H9 (cell line): ENCODE results near the gene CRYBG2. TPM values are rescaled to one million over a fixed set of nuclear protein-coding genes. Genes with fewer than 3 reads are reported as not detected.

Source experiments
- DNase-seq: peaks from one replicate; pipeline ENCODE4 v3.0.0-alpha.2; 2017
- H2AFZ ChIP-seq: one replicate; pipeline ENCODE4 v1.6.1; 2013; ENCODE audit warnings: mild to moderate bottlenecking, low read length, control low read depth, moderate library complexity
- H2AK5ac ChIP-seq: 2 replicates; pipeline ENCODE4 v1.6.1; 2013; ENCODE audit warnings: low read length, control low read depth, mixed read lengths; ENCODE audit not compliant: insufficient read length
- H2BK120ac ChIP-seq: one replicate; pipeline ENCODE4 v1.6.1; 2013; ENCODE audit warnings: low read depth, mild to moderate bottlenecking, low read length, control low read depth, inconsistent platforms; ENCODE audit not compliant: poor library complexity, severe bottlenecking
- H2BK12ac ChIP-seq: 2 replicates; pipeline ENCODE4 v1.6.1; 2013; ENCODE audit warnings: low read length, control low read depth, mixed read lengths, low read depth; ENCODE audit not compliant: insufficient read length
- H2BK15ac ChIP-seq: 2 replicates; pipeline ENCODE4 v1.6.1; 2013; ENCODE audit warnings: low read depth, low read length, control low read depth
- H2BK20ac ChIP-seq: one replicate; pipeline ENCODE4 v1.6.1; 2013; ENCODE audit warnings: low read depth, mild to moderate bottlenecking, low read length, control low read depth, inconsistent platforms; ENCODE audit not compliant: poor library complexity, severe bottlenecking
- H2BK5ac ChIP-seq: 2 replicates; pipeline ENCODE4 v1.6.1; 2013; ENCODE audit warnings: low read length, control low read depth, mixed read lengths; ENCODE audit not compliant: insufficient read length
- H3K14ac ChIP-seq: 2 replicates; pipeline ENCODE4 v1.6.1; 2013; ENCODE audit warnings: low read length, control low read depth; ENCODE audit not compliant: insufficient read depth
- H3K18ac ChIP-seq: 2 replicates; pipeline ENCODE4 v1.6.1; 2013; ENCODE audit warnings: low read depth, mild to moderate bottlenecking, mixed read lengths, low read length, control low read depth; ENCODE audit not compliant: insufficient read length
- H3K23ac ChIP-seq: 2 replicates; pipeline ENCODE4 v1.6.1; 2013; ENCODE audit warnings: low read length, control low read depth, mixed read lengths, low read depth; ENCODE audit not compliant: insufficient read length
- H3K23me2 ChIP-seq: 2 replicates; pipeline ENCODE4 v1.6.1; 2013; ENCODE audit warnings: low read depth, mild to moderate bottlenecking, mixed read lengths, low read length, control low read depth; ENCODE audit not compliant: insufficient read length, poor library complexity, severe bottlenecking
- H3K27ac ChIP-seq: 2 replicates; pipeline ENCODE4 v1.5.1; 2013; ENCODE audit warnings: low read length, control low read depth, mixed read lengths, low read depth; ENCODE audit not compliant: insufficient read length
- H3K27me3 ChIP-seq: 2 replicates; pipeline ENCODE4 v1.6.1; 2013; ENCODE audit warnings: low read length, control low read depth, inconsistent platforms; ENCODE audit not compliant: insufficient read depth
- H3K4ac ChIP-seq: 2 replicates; pipeline ENCODE4 v1.6.1; 2013; ENCODE audit warnings: low read depth, mild to moderate bottlenecking, control low read depth, inconsistent platforms, low read length, moderate library complexity
- H3K4me1 ChIP-seq: 2 replicates; pipeline ENCODE4 v1.6.1; 2013; ENCODE audit warnings: low read length, control low read depth, inconsistent platforms; ENCODE audit not compliant: insufficient read depth
- H3K4me2 ChIP-seq: 2 replicates; pipeline ENCODE4 v1.6.1; 2013; ENCODE audit warnings: low read length, control low read depth, mixed read lengths; ENCODE audit not compliant: insufficient read length, insufficient read depth
- H3K56ac ChIP-seq: 2 replicates; pipeline ENCODE4 v1.6.1; 2013; ENCODE audit warnings: low read depth, mild to moderate bottlenecking, mixed read lengths, low read length, control low read depth; ENCODE audit not compliant: insufficient read length
- H3K79me1 ChIP-seq: 2 replicates; pipeline ENCODE4 v1.6.1; 2013; ENCODE audit warnings: low read depth, mild to moderate bottlenecking, moderate library complexity, low read length, control low read depth, inconsistent platforms; ENCODE audit not compliant: insufficient read depth, poor library complexity, severe bottlenecking
- H3K79me2 ChIP-seq: 2 replicates; pipeline ENCODE4 v1.6.1; 2013; ENCODE audit warnings: low read length, control low read depth, inconsistent platforms; ENCODE audit not compliant: insufficient read depth
- H3K9ac ChIP-seq: 2 replicates; pipeline ENCODE4 v1.6.1; 2013; ENCODE audit warnings: low read length, control low read depth, mixed read lengths; ENCODE audit not compliant: insufficient read length; ENCODE audit errors: extremely low read depth
- H3K9me3 ChIP-seq: one replicate; pipeline ENCODE4 v1.6.1; 2013; ENCODE audit warnings: low read depth, low read length, inconsistent platforms; ENCODE audit not compliant: control insufficient read depth
- H3T11ph ChIP-seq: one replicate; pipeline ENCODE4 v1.6.1; 2013; ENCODE audit warnings: mild to moderate bottlenecking, low read length, control low read depth, inconsistent platforms
- H4K20me1 ChIP-seq: one replicate; pipeline ENCODE4 v1.6.1; 2013; ENCODE audit not compliant: control insufficient read depth, insufficient read length, insufficient read depth
- H4K5ac ChIP-seq: 2 replicates; pipeline ENCODE4 v1.6.1; 2013; ENCODE audit warnings: low read depth, mild to moderate bottlenecking, mixed read lengths, low read length, control low read depth; ENCODE audit not compliant: insufficient read length
- H4K8ac ChIP-seq: replicated peaks from 2 replicates; pipeline ENCODE4 v1.6.1; 2013; ENCODE audit warnings: low read length, control low read depth, mixed read lengths, low read depth; ENCODE audit not compliant: insufficient read length
- H4K91ac ChIP-seq: 2 replicates; pipeline ENCODE4 v1.6.1; 2013; ENCODE audit warnings: low read depth, mild to moderate bottlenecking, moderate library complexity, mixed read lengths, low read length, control low read depth; ENCODE audit not compliant: insufficient read length
- H3K27ac Mint-ChIP-seq, 3 experiments: 2 replicates in 2 of 3; 3 replicates in 1 of 3; pipeline ENCODE4 v1.8.0; 2020 to 2021; ENCODE audit warnings: mixed read lengths in 3 of 3, mild to moderate bottlenecking in 1 of 3, moderate library complexity in 1 of 3
- H3K27me3 Mint-ChIP-seq: 2 replicates; pipeline ENCODE4 v1.8.0; 2021; ENCODE audit warnings: low read depth, mild to moderate bottlenecking, moderate library complexity, mixed read lengths
- H3K36me3 Mint-ChIP-seq, 3 experiments: 2 replicates in 2 of 3; 3 replicates in 1 of 3; pipeline ENCODE4 v1.8.0; 2020 to 2021; ENCODE audit warnings: low read depth in 3 of 3, mixed read lengths in 3 of 3; ENCODE audit not compliant: insufficient read depth in 1 of 3
- H3K4me1 Mint-ChIP-seq, 2 experiments: 2 replicates each; pipeline ENCODE4 v1.8.0; 2020; ENCODE audit warnings: mixed read lengths in 2 of 2
- H3K4me3 Mint-ChIP-seq, 2 experiments: 2 replicates in 1 of 2; 3 replicates in 1 of 2; pipeline ENCODE4 v1.8.0; 2020 to 2021; ENCODE audit warnings: mild to moderate bottlenecking in 2 of 2, mixed read lengths in 2 of 2, moderate library complexity in 1 of 2
- H3K9me3 Mint-ChIP-seq, 2 experiments: 2 replicates in 1 of 2; 3 replicates in 1 of 2; pipeline ENCODE4 v1.8.0; 2020; ENCODE audit warnings: mild to moderate bottlenecking in 2 of 2, mixed read lengths in 2 of 2, moderate library complexity in 1 of 2
- WGBS: extraction: QIAGEN DNeasy Blood & Tissue Kit; methylation state at CpG from one replicate; pipeline ENCODE4 v1.1.7; 2013; ENCODE audit warnings: missing lambda C conversion rate, low lambda C conversion rate, mixed read lengths; ENCODE audit not compliant: insufficient read length; ENCODE audit errors: extremely low coverage; 5-methylcytosine and 5-hydroxymethylcytosine counted together
- total RNA-seq: library from RNA; stranded (reverse); gene quantifications from 2 replicates; pipeline ENCODE4 v1.2.1, GENCODE V29; 2021
- TF ChIP-seq, protein P1 (sequence below): fragments of 200-600 bp; sonication (generic); conservative IDR thresholded peaks from 3 replicates; pipeline ENCODE4 v1.8.0; 2021; ENCODE audit warnings: antibody characterized with exemption, mild to moderate bottlenecking

CRYBG2 gene
- total RNA-seq, 1 experiment from 2014 or later: 12.8 TPM

DNA sequence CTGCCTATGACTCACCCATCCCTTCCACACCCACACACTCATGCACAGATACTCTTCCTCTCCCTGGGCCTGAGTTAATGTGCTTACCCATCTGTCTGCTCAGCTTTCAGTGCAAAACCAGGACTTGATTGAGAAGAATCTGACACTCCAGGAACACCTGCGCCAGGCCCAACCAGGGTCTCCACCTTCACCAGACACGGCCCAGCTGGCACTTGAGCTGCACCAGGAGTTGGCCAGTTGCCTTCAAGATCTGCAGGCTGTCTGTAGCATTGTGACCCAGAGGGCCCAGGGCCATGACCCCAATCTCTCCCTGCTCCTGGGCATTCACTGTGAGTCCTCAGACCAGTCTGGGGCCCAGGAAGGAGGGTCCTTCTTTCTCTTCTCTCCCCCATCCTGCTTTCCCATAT, 77.5 kb downstream of the CRYBG2 start:
- H2AFZ ChIP-seq: no peak overlapping the region
- no peaks in the 10 kb centered on the region for H4K20me1 ChIP-seq
- no peak overlapping the region for H4K8ac ChIP-seq
- no peak overlapping the region for H3K4me2 ChIP-seq
- H2BK5ac ChIP-seq: no peak overlapping the region
- H3K79me2 ChIP-seq: no peaks in the 10 kb centered on the region
- H2BK120ac ChIP-seq: no peak overlapping the region
- no peaks in the 10 kb centered on the region for H3K9me3 ChIP-seq
- Mint-ChIP-seq H3K27me3 (no peaks in the 10 kb centered on the region; the same call in 1 of the 2 replicates), H3K27ac (no peak overlapping the region; a peak in 1 of 7 replicates), H3K4me1 (peaks cover 37 to 40% of the 10 kb centered on the region in 2 experiments), H3K36me3 (peaks cover 57 to 71% (median 68%) of the 10 kb centered on the region in 3 experiments), H3K9me3 (no peaks in the 10 kb centered on the region), H3K4me3 (no peak overlapping the region)
- H2BK20ac ChIP-seq: no peak overlapping the region
- no peaks in the 10 kb centered on the region for H3K79me1 ChIP-seq
- no peak overlapping the region for H2AK5ac ChIP-seq
- H3T11ph ChIP-seq: no peak overlapping the region
- no peak overlapping the region for H3K9ac ChIP-seq
- H2BK12ac ChIP-seq: no peak overlapping the region
- no peaks in the 10 kb centered on the region for H3K27me3 ChIP-seq
- H3K4ac ChIP-seq: no peak overlapping the region
- peaks cover 13% of the 10 kb centered on the region for H3K23me2 ChIP-seq
- H4K5ac ChIP-seq: no peak overlapping the region
- H3K56ac ChIP-seq: no peak overlapping the region
- H3K23ac ChIP-seq: no peak overlapping the region
- no peak overlapping the region for H3K27ac ChIP-seq
- H3K14ac ChIP-seq: no peak overlapping the region
- H3K4me1 ChIP-seq: peaks cover 7% of the 10 kb centered on the region; the same call in 1 of the 2 replicates
- H2BK15ac ChIP-seq: no peak overlapping the region
- no peak overlapping the region for H4K91ac ChIP-seq
- H3K18ac ChIP-seq: no peak overlapping the region
- DNase-seq: peak; percentile 11
- TF ChIP-seq, protein P1, sequence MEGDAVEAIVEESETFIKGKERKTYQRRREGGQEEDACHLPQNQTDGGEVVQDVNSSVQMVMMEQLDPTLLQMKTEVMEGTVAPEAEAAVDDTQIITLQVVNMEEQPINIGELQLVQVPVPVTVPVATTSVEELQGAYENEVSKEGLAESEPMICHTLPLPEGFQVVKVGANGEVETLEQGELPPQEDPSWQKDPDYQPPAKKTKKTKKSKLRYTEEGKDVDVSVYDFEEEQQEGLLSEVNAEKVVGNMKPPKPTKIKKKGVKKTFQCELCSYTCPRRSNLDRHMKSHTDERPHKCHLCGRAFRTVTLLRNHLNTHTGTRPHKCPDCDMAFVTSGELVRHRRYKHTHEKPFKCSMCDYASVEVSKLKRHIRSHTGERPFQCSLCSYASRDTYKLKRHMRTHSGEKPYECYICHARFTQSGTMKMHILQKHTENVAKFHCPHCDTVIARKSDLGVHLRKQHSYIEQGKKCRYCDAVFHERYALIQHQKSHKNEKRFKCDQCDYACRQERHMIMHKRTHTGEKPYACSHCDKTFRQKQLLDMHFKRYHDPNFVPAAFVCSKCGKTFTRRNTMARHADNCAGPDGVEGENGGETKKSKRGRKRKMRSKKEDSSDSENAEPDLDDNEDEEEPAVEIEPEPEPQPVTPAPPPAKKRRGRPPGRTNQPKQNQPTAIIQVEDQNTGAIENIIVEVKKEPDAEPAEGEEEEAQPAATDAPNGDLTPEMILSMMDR: no peak
- WGBS: no CpG with 5 or more reads among the region's 2 CpGs
